Mammary epithelial cell (primary cell): ENCODE data around the gene EN2.

Source experiments
- CTCF ChIP-seq, 2 donors: IDR thresholded peaks in 1 of 2; conservative IDR thresholded peaks in 1 of 2; 2 replicates each; pipeline ENCODE4 v1.5.1; 2011 to 2012; ENCODE audit warnings: inconsistent platforms in 2 of 2, low read length in 2 of 2, mild to moderate bottlenecking in 2 of 2, control low read depth in 1 of 2, low read depth in 1 of 2; ENCODE audit not compliant: insufficient read depth in 1 of 2; ENCODE audit errors: extremely low read depth in 1 of 2
- EZH2 ChIP-seq: IDR thresholded peaks from 2 replicates; pipeline ENCODE4 v1.6.1; 2012; ENCODE audit warnings: low read length, inconsistent platforms, borderline replicate concordance

- TF ChIP-seq CTCF (conservative IDR thresholded peaks at IDR 0.05 in 1 of 2, IDR thresholded peaks at IDR 0.05 in 1 of 2; ENCODE audit: extremely low read depth in 1 of 2, insufficient read depth in 1 of 2, low read depth in 1 of 2, low read length in 2 of 2) (no peak), EZH2 (no peak)
Measured at GRCh38 chr7:155468785-155469148, 10.8 kb downstream of the EN2 start.
